GM21717 (cell line): Measurements from ENCODE around the gene ST6GALNAC2.
"Not testable (repeated sequence)": the region's sequence is repeated elsewhere in the genome, so short reads cannot be mapped to it uniquely, and the experiment has no call there.

Experiments
- ATAC-seq: cut with Tn5 transposase; IDR thresholded peaks from one replicate; pipeline ENCODE4 v1.9.1; 2021; ENCODE audit warnings: mild to moderate bottlenecking, moderate library complexity; ENCODE audit not compliant: unreplicated experiment

The ST6GALNAC2 gene

DNA sequence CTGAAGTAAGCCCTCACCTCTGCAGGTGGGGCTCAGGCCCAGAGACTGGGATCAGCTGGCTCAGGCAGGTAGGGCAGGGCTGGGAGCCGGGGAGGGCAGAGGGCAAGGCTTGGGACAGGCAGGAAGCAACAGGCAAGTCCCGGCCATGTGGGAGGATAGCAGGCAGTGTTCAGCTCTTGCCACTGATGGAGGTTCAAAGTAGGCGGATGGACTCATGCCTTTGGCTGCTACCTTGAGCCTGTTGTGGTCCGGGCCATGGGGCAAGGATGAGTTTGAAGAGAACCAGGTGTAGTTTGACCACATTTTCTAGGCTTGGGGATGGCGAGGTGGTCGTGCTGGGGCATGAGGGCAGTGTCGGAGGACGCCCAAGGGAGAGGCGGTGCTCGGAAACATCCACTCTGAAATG, 43.1 kb downstream of the ST6GALNAC2 start:
- ATAC-seq, result no peak

DNA sequence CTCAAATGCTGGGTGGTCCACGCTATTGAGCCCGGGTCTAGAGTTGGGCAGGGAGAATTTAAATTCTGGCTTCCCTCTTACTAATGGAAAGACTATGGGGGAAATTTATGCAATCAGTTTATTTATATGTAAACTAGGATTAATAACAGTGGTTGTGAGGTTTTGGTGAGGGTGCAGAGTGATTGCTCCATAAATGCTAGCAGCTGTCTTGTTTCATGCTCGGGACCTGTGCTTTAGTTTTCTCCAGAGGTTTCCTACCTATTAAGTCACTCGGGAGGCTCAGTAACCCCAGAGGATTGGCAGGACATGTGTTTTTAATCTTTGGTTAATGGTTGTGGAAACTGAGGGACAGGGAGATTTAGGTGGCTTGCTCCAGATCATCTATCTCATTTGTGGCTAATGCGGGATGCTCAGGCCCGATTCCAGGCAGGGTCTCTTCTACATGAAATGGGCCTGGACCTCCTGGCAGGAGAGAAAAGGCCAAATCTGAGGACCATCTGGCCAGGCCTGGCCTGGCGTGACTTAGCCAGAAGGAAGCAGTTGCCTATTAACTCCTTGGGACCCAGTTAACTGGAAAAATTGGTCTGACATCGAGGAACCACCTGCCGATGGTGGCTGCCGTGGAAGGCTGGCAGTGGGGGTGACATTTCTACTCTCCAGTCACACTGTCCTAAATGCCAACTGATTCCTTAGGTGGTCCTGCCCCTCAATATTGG, 43.8 kb downstream of the ST6GALNAC2 start:
- no peak for ATAC-seq

DNA sequence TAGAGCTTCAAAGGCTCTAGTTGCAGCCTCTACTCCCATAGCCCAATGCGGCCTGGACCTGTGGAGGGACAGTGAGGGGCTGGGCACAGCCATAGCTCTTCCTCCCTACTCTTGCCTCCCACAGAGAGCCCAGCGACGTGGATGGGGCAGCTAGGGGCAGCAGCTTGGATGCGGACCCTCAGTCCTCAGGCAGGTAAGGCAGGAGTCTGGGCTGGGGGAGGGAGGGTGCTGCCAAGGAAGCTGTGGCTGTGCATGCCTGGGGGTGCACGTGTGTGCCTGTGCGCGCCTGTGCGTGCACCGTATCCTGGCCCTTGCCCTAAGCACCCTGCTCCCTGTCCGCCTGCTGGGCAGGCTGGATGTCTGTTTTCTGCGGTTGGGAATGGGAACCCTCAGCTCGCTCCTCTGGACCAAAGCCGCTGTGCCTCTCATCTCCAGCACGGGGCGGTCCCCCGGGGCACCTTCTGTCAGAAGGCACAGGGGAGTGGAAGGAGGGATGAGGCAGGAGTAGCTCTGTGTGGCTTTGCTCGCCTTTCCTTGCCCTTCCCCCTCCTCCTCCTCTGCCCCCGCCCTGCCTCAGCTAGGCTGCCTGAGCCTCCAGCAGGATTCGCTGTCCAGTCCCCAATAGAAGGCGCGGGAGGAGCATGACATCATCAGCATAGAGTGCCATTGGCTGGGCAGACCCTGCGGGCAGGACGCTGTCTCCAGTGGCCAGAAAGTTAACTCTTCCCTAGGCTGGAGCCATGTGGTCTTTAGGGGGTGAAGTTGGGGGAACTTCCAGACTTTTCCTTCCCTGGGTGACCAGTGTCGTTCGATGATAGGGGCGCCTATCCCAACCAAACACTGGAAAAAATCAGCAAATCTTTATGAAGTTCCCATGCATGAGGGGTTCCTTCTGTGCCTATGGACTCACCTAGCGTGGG, 45.0 kb downstream of the ST6GALNAC2 start:
- no peak for ATAC-seq

DNA sequence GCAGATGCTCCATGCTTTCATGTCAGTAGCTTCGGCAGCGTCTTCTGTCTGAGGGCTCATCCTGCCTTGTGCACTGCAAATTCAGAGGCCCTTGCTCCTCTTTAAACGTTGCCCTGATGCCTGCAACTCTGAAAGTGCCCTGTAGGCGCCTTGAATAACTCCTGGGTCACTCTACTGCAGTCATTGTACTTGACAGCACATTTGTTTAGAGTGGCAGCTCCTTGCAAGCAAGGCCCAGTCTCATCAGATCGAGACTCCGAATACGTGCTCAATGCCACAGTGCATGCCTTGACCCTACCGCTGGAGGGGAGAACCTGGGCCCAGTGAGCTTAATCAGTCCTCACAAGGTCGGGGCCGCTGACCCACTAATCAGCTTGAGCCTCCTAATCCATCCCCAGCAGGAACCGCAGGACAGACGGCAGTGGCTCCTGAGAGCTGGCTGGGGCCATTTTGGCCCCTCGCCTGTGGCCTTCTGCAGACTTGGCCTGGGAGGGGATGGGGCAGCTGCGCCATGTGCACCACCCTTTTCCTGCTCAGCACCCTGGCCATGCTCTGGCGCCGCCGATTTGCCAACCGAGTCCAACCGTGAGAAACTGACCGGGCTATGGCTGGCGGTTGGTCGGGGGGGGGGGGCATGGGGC, 45.9 kb downstream of the ST6GALNAC2 start, which contains the start of gene PRCD:
PRCD (plus strand) TSS at position 414 of the 641 bp plus-strand sequence; CDS start at position 512, 98 bp downstream.
- ATAC-seq, result no peak

DNA sequence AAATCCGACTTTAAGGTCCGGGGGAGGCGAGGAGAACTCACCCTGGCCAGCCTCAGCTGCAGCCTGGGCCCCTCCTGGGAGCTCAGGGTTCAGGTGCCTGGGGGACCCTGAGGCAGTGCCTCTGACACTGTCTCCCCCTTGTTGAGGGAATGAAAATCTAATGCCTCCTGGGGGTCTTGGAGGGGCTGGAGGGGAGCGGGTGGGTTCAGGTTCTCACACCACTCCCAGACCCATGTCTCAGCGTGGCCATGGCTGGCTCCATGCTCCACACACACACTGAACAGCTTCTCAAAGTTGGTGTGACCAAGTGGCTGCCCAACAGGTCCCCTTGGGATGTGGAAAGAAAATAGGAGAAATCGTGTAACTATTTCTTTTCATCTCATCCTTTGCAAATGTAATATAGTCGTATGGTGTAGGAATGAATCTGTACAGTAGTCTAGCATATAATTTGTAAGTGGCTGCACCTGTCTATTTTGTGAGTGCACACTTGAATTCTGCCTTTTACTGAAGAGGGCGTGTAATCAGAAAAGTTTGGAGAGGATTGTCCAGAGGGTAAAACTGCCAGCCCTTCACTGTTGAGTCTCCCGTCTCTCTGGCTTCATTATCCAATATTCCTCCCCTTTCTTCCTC, 46.6 kb downstream of the ST6GALNAC2 start:
- ATAC-seq, result no peak

DNA sequence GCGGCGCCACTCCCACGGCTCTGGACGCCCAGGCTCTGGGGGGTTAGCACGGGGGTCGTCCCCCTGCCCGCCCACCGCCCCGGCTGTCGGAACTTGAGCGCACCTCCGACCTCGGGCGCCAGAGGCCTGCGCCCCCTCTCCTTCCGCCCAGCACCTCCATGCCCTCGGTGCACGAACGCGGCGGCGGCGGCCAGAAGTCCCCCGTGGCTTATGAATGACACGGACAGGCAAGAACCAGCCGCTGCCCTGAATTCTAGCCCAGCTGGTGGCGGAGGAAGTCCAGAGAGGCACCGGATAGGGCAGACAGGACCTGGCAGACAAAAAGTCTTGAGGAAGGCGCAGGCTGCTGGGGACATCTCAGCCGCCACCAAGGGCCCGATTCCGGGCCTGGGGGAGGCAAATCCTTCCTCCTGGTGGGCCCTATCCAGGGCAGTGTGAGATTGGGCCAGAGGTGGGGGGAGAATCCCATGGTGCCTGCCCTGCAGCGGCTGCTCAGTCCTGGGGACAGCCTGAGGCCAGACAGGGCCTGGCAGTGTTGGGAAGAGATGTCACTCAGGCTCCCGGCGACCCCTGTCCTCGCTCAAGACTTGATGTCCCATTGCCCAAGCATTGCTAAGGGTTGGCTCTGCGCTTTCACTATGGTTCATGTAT, 47.3 kb downstream of the ST6GALNAC2 start:
- ATAC-seq, result no peak

DNA sequence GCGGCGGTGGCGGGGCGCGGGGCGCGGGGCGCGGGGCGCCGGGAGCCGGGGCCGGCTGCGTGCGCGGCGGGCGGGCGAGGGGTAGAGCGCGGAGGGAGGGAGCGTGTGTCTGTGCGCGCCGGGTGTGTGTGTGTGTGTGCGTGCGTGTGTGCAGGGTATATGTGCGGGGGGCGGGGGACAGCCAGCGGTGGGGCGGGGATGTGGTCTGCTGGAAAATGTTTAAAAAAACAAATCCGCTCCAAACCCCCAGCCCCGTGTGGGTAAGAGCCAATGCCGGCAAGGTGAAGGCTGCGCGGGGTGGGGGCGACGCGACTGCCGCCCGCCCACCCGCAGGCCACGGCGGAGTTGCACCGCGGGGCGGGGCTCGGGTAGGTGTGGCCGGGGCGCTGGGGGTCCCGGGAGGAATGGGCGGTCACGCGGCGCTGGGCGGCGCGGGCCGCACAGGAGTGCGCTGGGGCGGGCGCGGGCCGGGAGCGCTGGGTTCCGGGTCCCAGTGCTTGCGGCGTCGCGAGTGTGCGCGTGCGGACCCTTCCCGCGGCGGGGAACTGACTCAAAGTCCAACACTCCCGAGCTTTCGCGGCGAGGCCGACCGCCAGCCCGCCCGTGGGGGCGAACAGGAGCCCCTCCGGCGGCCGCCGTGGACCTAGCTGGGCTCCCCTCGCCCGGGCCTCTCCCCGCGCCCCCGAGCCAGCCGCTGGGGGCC, 47.9 kb downstream of the ST6GALNAC2 start, which contains the start of gene CYGB:
CYGB (minus strand) TSS at position 132 of the 703 bp plus-strand sequence. CDS start 167 bp downstream, outside the sequence.
- no peak for ATAC-seq

DNA sequence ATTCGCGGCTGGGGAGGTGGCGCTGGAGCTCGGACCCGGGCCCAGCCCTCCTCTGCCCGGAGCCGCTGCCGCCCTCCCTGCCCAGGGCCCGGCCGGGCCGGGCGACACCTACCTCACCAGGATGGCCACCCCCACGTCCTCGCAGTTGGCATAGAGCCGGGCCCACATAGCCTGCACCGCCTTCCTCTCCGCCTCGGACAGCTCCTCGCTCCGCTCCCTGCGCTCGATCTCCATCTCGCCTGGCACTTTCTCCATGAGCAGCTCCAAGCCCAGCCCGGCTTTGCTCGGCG, 48.4 kb downstream of the ST6GALNAC2 start:
- no peak for ATAC-seq

DNA sequence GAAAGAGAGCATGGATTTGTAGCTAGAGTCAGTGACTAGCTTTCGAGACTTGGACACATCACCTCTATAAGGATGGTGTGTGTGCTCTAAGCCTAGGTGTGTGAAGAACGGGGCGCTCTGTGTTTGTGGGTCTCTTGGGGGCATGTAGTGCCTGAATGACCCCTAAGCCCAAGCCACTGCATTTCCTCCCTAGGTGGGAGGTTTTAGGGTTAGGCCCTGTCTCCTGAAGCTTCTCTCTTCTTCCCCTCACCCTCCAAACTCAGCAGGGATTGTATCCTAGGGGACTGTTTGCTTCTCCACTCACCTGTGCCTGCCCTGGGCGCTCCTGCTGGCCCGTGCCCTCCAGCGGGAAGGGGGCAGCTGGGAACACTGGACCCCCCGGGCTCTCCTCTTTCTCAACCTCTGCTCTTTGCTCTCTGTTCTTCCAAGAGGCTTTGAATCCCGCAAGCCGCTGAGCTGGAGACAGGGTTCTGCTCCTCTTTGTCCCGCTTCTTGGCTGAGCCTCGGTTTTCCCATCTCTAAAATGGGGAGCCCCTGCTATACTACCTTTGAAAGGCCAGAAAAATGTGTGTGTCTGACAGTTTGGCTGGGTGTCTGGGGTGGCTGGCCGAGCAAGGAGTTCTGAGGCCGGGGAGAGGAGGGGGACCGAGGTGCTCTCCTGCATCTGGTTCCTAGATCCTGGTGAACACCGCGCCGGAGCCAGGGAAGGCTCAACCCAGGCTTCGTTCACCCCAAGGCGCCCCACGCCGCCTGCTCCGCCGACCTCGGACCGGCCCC, 49.0 kb downstream of the ST6GALNAC2 start:
- ATAC-seq, result no peak

DNA sequence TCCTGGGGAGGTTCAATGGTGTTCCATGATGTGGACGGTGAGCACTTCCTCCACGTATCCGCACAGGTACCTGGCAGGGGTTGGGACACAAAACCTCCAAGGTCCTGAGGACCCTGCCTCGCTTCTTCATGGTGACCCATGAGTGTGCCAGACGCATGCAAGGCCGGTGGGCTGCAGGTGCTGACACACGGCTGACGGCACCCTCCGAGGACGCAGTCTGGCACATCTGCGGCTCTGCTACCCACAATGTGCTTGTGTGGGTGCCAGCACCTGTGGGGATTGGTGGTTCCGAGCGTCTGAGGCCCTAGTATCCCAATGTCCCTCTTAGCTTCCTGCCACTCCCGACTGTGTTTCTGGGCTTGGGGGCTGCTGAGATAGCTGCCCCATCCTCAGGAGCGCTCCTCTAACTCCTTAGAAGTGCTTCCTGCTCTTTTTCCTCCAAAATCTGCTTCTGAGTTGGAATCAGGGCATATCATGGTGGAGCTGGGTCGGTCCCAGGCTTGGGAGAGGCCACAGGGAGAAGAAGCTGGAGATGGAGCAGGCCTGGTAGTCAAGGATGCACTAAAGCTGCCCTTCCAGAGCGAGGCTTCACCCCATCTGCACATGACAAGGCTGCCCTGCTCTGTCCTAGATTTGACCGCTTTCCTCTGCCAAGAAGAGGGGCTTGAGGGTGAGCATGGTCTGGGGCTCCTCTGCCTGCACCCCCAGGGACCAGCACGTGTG, 49.7 kb downstream of the ST6GALNAC2 start:
- no peak for ATAC-seq

DNA sequence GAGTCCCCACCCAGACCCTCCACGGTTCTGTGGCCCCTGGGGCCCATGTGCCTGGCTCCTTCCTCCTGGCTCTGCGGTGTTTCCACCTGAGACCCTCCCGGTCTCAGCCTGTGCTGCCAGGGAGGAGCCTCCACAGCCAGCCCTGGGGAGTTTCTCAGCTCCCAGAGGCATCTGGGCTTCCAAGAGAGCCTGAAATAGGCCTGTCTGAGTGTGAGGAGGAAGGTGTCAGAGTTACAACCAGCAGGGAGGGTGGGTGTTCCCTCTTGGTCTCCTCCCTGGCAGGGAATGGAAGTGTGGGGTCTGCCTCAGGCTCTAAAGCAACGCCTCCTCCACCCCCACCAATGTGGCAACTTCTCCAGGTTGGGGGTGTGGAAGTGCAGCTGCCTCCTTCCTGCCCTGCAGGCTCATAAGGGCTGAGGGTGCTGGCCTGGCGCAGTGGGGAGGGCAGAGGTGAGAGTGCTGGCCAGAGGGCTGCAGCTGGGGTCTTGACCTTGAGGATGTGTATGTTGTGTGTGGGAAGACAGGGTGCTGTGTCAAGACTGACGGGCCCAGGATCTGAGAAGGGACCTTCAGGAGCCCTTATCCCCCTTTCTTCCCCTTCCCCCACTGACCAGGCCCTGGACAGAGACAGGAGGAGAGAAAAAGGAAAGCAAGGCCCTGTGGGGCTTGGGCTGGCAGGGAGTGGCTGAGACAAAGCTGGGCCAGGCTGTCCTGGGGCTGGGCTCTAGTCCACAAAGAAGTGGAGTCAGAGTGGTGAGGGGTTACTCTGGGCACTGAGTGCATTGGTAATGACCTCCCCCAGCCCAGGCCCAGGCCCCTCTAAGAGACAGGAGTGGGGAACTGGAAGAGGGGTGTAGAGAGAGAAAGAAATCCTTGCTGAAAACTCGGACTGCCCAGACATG, 50.6 kb downstream of the ST6GALNAC2 start:
- ATAC-seq, result no peak

DNA sequence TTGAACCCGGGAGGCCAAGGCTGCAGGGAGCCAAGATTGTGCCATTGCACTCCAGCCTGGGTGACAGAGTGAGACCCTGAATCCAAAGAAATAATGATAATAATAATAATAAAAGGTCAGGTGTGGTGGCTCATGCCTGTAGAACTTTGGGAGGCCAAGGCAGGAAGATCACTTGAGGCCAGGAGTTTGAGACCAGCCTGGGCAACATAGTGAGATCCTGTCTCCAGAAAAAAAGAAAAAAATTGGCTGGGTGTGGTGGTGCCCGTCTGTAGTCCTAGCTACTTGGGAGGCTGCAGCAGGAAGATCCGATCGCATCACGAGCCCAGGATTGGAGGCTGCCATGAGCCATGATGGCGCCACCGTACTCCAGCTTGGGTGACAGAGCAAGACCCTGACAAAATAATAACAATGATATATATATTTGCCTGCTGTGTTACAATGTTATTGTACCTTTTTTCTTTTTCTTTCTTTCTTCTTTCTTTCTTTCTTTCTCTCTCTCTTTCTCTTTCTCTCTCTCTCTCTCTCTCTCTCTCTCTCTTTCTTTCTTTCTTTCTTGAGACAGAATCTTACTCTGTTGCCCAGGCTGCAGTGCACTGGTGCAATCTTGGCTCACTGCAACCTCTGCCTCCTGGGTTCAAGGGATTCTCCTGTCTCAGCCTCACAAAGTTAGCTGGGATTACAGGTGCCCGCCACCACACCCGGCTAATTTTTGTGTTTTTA, 51.9 kb downstream of the ST6GALNAC2 start:
- not testable (repeated sequence) for ATAC-seq

DNA sequence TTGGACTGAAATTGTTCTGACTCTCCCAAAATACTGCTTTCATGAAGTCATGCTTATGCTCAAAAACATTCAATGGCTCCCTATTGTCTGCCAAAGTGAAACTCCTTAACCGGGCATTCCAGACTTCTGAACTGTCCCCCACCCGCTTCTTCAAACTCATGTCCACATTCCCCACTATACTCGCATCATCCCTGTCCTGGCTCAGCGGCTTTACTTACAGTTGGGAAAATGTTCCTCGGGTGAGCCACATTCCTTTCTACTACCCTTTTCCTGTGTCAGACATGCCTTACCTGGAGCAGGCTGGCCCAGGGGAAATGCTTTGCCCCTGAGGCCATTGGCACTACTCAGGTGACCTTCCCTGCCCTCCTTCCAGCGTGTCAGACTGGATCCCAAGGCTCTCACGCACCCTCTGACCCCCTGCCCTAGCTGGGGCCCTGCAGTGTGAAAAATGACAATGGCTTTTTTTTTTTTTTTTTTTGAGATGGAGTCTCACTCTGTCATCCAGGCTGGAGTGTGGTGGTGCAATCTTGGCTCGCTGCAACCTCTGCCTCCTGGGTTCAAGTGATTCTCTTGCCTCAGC, 53.5 kb downstream of the ST6GALNAC2 start:
- no peak for ATAC-seq

DNA sequence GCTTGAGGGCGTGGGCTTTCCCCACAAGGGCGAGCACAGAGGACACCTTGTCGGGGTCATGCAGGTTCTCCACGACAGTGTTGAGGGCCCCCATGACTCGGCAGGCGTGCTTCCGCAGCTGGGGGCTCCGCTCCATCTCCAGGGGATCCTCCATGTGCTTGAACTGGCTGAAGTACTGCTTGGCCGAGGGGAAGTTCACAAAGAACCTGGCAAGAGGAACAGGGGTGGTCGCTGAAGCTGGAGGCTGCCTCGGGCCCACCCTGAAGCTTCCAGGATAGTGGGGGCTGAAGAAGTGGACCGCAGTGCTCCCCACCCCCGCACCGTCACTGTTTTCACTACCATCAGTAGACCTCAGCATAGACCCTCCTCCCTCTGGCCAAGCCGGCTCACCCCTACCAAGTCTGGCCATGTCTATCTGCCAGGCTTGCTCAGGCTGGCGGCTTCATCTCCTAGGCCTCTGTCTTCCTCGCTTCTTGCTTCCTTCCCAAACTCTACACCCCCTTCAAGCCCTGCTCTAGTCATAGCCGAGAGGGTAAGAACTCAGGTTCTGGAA, 54.1 kb downstream of the ST6GALNAC2 start:
- no peak for ATAC-seq

DNA sequence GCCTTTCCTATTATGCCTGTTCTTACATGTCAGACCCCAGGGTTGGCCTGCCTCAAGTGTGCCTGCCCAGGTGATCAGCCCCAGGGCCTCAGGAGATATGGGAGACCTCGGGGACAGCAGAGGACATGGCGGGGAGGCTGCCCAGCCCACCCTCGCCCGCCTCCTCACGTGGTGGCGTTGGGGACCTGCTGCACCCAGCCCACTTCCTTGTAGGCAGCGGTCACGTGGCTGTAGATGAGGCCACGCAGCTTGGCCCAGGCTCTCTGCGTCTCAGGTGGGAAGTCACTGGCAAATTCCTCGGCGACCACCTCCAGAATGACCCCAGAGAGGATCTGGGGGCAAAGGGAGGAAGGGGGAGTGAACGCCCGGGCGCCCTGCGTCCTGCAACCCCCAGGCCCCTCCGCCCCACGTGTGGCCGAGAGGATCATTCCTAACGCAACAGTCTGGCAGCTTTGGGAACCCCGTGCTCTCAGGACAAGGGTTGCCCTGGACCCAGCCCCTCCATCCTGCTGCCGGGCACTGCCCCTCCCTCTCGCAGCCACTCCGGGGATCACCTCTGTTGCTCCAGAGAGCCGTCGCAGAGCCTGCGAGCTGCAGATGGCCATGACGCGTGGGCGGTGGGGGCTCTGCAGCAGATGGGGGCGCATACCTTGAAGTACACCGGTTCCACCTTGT, 54.7 kb downstream of the ST6GALNAC2 start:
- ATAC-seq, result no peak
